ENCODE results near the gene RNF212. TPM values are rescaled to one million over a fixed set of nuclear protein-coding genes. Genes with fewer than 3 reads are reported as not detected.
A peak's percentile ranks its signal among the peaks of the same experiment; 100 is the strongest.
"Not testable (repeated sequence)": the region's sequence is repeated elsewhere in the genome, so short reads cannot be mapped to it uniquely, and the experiment has no call there.

The RNF212 gene
- total RNA-seq, 1 donor: 1.1 TPM

DNA sequence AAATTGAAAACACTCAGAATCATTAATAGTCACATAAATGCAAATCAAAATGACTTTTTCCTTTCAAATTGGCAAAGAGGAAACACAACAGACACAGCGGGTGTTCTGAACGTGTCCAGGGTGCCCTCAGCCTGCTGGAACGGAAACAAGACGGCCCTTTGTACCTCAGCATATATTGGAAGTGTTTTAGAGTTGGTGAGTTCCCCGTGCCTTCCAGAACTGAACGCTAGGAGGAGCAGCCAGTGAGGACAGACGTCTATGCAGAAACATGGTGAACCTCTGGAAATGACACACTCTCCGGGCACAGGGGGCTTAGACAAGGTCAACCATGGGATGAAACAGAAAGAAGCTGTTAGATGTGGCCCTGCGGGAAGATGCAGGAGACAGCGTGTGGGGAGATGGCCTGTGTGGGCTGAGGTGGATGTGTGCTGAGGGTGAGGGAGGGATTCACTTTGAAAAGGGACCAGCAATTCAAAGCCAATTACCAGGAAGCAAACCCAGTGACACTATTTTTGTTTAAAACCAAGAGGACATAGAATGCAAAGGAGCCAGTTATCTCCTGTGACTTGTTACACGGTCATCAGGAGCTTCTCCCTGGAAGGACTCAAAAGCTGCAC is 40.4 kb downstream of the RNF212 start:
- peak; percentile 13 to 79 (median 61) for DNase-seq (ENCODE audit: low read depth in 2 of 3, low spot score in 2 of 3)

- DNase-seq (ENCODE audit: low read depth in 2 of 3, low spot score in 2 of 3): no peak
Observed at GRCh38 chr4:1069394-1069793, 44.0 kb downstream of the RNF212 start.

GRCh38 chr4:1065732-1066131 is 47.6 kb downstream of the RNF212 start:
- DNase-seq (ENCODE audit: low read depth in 2 of 3, low spot score in 2 of 3): no peak

- no peak for DNase-seq (ENCODE audit: low read depth in 2 of 3, low spot score in 2 of 3)
Observed at GRCh38 chr4:1062419-1062818, 50.9 kb downstream of the RNF212 start.

DNA sequence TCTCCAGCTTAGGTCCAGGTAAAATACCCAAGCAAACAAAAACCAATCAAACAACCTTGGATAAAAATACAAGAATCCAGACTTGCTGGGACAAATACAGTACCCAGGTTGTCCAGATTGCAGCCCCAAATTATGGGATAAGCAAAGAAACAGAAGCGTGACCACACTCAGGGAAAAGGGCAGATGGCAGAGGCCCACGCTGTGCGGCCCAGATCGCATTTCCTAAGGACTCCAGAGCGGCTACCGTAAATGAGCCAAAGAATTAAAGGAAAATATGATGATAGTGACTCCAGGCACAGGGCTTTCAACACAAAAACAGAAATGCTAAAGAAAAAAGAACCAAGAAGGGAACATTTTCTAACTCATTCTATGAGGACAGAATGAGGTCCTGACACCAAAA is 51.6 kb downstream of the RNF212 start:
- no peak for DNase-seq (ENCODE audit: low read depth in 2 of 3, low spot score in 2 of 3)

- no peak for DNase-seq (ENCODE audit: low read depth in 2 of 3, low spot score in 2 of 3)
Observed at GRCh38 chr4:1061056-1061700, 52.2 kb downstream of the RNF212 start.

GRCh38 chr4:1060621-1061020 is 52.7 kb downstream of the RNF212 start:
- DNase-seq (ENCODE audit: low read depth in 2 of 3, low spot score in 2 of 3): no peak

- no peak for DNase-seq (ENCODE audit: low read depth in 2 of 3, low spot score in 2 of 3)
Observed at GRCh38 chr4:1060121-1060520, 53.2 kb downstream of the RNF212 start.

GRCh38 chr4:1058997-1059665 is 54.2 kb downstream of the RNF212 start:
- no peak for DNase-seq (ENCODE audit: low read depth in 2 of 3, low spot score in 2 of 3)

GRCh38 chr4:1058198-1058996 is 55.0 kb downstream of the RNF212 start:
- no peak for DNase-seq (ENCODE audit: low read depth in 2 of 3, low spot score in 2 of 3)

- DNase-seq (ENCODE audit: low read depth in 2 of 3, low spot score in 2 of 3): no peak
Observed at GRCh38 chr4:1057403-1057745, 56.0 kb downstream of the RNF212 start.

DNA sequence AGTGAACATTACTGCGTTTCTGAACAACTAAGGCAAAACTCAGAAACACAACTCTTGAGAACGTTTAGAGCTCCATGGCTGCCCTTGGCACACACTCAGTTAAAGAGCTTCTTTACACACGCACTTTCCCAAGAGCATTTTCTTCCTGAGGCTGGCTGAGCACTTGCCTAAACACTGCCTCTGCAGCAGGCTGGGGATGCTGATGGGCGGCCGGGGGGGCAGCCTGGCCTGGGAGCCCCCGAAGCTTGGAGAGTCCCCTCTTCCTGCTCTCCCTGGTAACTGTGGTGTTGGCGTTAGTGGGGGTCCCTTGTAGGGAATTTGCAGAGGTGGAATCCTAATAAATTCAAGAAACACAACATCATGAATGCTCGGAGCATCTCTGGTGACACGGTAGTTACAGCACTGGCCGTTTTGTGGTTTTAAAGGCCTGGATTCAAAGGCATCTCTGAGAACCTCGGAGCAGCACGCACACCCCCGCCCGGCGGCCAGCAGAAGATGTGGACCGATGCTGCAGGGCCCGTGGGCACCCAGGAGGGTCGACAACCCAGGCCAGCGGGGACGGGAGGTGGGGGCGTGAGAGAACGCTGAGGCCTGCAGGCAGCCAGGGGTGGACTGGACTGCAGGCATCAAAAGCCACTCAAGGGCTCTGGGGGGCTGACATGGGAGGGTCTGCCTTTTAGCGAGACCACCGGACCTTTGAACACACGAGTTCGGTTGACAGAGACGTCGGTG is 56.5 kb downstream of the RNF212 start:
- no peak for DNase-seq (ENCODE audit: low read depth in 2 of 3, low spot score in 2 of 3)

GRCh38 chr4:1055721-1056590 is 57.4 kb downstream of the RNF212 start:
- DNase-seq (ENCODE audit: low read depth in 2 of 3, low spot score in 2 of 3): peak; percentile 61 to 93 (median 88)

GRCh38 chr4:1055243-1055701 is 58.1 kb downstream of the RNF212 start:
- not testable (repeated sequence) for DNase-seq (ENCODE audit: low read depth in 2 of 3, low spot score in 2 of 3)

DNA sequence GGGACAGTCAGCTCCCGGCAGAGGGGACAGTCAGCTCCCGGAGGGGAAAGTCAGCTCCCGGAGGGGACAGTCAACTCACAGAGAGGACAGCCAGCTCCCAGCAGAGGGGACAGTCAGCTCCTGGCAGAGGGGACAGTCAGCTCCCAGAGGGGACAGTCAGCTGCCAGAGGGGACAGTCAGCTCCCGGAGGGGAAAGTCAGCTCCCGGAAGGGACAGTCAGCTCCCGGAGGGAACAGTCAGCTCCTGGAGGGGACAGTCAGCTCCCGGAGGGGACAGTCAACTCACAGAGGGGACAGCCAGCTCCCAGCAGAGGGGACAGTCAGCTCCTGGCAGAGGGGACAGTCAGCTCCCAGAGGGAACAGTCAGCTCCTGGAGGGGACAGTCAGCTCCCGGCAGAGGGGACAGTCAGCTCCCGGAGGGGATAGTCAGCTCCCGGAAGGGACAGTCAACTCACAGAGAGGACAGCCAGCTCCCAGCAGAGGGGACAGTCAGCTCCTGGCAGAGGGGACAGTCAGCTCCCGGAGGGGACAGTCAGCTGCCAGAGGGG is 58.6 kb downstream of the RNF212 start:
- DNase-seq (ENCODE audit: low read depth in 2 of 3, low spot score in 2 of 3): not testable (repeated sequence)

- not testable (repeated sequence) for DNase-seq (ENCODE audit: low read depth in 2 of 3, low spot score in 2 of 3)
Observed at GRCh38 chr4:1053891-1054290, 59.5 kb downstream of the RNF212 start.

DNA sequence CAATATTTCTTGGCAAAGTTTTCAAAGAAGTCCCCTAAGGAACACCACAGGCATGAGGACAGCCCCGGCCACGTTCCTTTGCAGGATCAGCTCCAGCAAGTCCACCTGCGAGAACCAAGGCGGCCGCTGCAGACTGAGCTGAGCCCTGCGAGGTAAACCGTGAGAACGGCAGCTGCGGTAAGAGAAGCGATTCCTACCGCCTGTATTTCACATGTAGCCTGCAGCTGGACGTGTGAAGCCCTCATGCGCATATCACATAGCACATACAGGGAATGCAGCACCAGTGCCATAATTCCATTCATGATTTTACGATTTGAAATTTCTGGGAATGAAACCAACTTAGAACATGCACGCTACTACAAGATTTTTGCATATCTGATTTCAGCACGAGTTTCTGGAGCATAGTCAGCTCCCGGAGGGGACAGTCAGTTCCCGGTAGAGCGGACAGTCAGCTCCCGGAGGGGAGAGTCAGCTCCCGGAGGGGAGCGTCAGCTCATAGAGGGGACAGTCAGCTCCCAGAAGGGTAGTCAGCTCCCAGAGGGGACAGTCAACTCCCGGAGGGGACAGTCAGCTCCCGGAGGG is 60.2 kb downstream of the RNF212 start:
- DNase-seq (ENCODE audit: low read depth in 2 of 3, low spot score in 2 of 3): no peak

DNA sequence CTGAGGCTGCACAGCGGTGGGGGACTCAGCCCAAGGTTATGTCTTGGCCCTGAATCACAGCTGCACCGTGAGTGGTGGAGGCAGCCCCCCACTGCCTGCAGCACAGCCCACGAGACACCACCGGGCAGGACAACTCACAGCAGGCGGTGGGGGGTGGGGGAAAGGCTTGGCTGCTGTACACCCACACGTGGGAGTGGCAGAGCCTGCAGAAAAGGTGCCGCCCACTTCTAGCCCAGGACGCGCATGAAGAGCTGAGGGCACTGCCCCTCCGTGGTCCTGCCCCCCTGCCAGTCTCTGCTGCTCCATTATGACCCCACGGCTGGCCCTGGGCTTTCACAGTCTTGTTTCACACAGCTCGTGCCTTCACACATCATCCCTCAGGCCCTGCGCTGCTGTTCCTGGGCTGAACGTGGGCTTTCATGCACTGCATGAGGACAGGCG is 61.1 kb downstream of the RNF212 start:
- DNase-seq (ENCODE audit: low read depth in 2 of 3, low spot score in 2 of 3): no peak

- DNase-seq (ENCODE audit: low read depth in 2 of 3, low spot score in 2 of 3): no peak
Observed at GRCh38 chr4:1051472-1051871, 61.9 kb downstream of the RNF212 start.
